Stomach smooth muscle (tissue), 2 donors: ENCODE measurements around the gene LMOD2.

ENCODE experiments used
- H3K27ac ChIP-seq: one replicate; pipeline ENCODE4 v1.7.0; 2013; ENCODE audit warnings: mild to moderate bottlenecking, low read length, inconsistent platforms
- H3K27me3 ChIP-seq, 2 donors: one replicate each; pipeline ENCODE4 v1.7.0; 2013; ENCODE audit warnings: low read length in 2 of 2; ENCODE audit not compliant: insufficient read depth in 2 of 2, control insufficient read depth in 1 of 2
- H3K36me3 ChIP-seq, 2 donors: one replicate each; pipeline ENCODE4 v1.7.0; 2013; ENCODE audit warnings: low read length in 2 of 2; ENCODE audit not compliant: control insufficient read depth in 2 of 2, insufficient read depth in 2 of 2
- H3K4me1 ChIP-seq: one replicate; pipeline ENCODE4 v1.7.0; 2013; ENCODE audit warnings: low read length; ENCODE audit not compliant: control insufficient read depth, insufficient read depth
- H3K4me3 ChIP-seq, 2 donors: one replicate each; pipeline ENCODE4 v1.7.0; 2013; ENCODE audit warnings: low read length in 2 of 2
- H3K9ac ChIP-seq, 2 donors: one replicate each; pipeline ENCODE4 v1.7.0; 2013; ENCODE audit warnings: low read length in 2 of 2, mild to moderate bottlenecking in 1 of 2
- H3K9me3 ChIP-seq, 2 donors: one replicate each; pipeline ENCODE4 v1.7.0; 2013; ENCODE audit warnings: low read length in 2 of 2; ENCODE audit not compliant: control insufficient read depth in 2 of 2
- donor health status: healthy.
- donor health status: Pancreatic carcinoma.

The LMOD2 gene

GRCh38 chr7:123657304-123657685 is 1.6 kb downstream of the LMOD2 start:
- Histone ChIP-seq H3K36me3 (no peaks in the 10 kb centered on the region), H3K27ac (no peak overlapping the region), H3K9ac (no peak overlapping the region), H3K4me1 (no peaks in the 10 kb centered on the region), H3K4me3 (no peak overlapping the region), H3K27me3 (peaks cover 0 to 8% of the 10 kb centered on the region in 2 donors), H3K9me3 (no peaks in the 10 kb centered on the region)

- H3K4me3 ChIP-seq = no peak overlapping the region
- no peak overlapping the region for H3K27ac ChIP-seq
These were observed 2.4 kb downstream of the LMOD2 start for GRCh38 chr7:123658023-123658422.

GRCh38 chr7:123660514-123661354 is 5.1 kb downstream of the LMOD2 start:
- peaks cover 0 to 8% of the 10 kb centered on the region in 2 donors for H3K27me3 ChIP-seq
- no peak overlapping the region for H3K9ac ChIP-seq
- no peaks in the 10 kb centered on the region for H3K4me1 ChIP-seq
- no peaks in the 10 kb centered on the region for H3K36me3 ChIP-seq
- H3K27ac ChIP-seq = no peak overlapping the region
- no peak overlapping the region for H3K4me3 ChIP-seq
- H3K9me3 ChIP-seq = no peaks in the 10 kb centered on the region

More at GRCh38 chr7:123658023-123658422, 2.4 kb downstream of the LMOD2 start:
- H3K27me3 ChIP-seq = peaks cover 0 to 8% of the 10 kb centered on the region in 2 donors
- no peaks in the 10 kb centered on the region for H3K36me3 ChIP-seq
- no peaks in the 10 kb centered on the region for H3K9me3 ChIP-seq
- H3K9ac ChIP-seq = no peak overlapping the region
- H3K4me1 ChIP-seq = no peaks in the 10 kb centered on the region

- Histone ChIP-seq H3K9ac (no peak overlapping the region), H3K4me3 (no peak overlapping the region), H3K27ac (no peak overlapping the region), H3K27me3 (peaks cover 0 to 8% of the 10 kb centered on the region in 2 donors), H3K36me3 (no peaks in the 10 kb centered on the region), H3K9me3 (no peaks in the 10 kb centered on the region), H3K4me1 (no peaks in the 10 kb centered on the region)
These were observed 6.1 kb downstream of the LMOD2 start for GRCh38 chr7:123661765-123662164.

GRCh38 chr7:123662293-123662692 is 6.6 kb downstream of the LMOD2 start:
- Histone ChIP-seq H3K9me3 (no peaks in the 10 kb centered on the region), H3K4me1 (no peaks in the 10 kb centered on the region), H3K36me3 (no peaks in the 10 kb centered on the region), H3K27me3 (peaks cover 0 to 8% of the 10 kb centered on the region in 2 donors), H3K9ac (no peak overlapping the region), H3K4me3 (no peak overlapping the region), H3K27ac (no peak overlapping the region)

GRCh38 chr7:123662755-123663154 is 7.1 kb downstream of the LMOD2 start:
- Histone ChIP-seq H3K9ac (no peak overlapping the region), H3K4me1 (no peaks in the 10 kb centered on the region), H3K4me3 (no peak overlapping the region), H3K36me3 (no peaks in the 10 kb centered on the region), H3K27ac (no peak overlapping the region), H3K27me3 (peaks cover 0 to 8% of the 10 kb centered on the region in 2 donors), H3K9me3 (no peaks in the 10 kb centered on the region)

GRCh38 chr7:123663200-123663599 is 7.5 kb downstream of the LMOD2 start:
- Histone ChIP-seq H3K4me1 (no peaks in the 10 kb centered on the region), H3K36me3 (no peaks in the 10 kb centered on the region), H3K9ac (no peak overlapping the region), H3K27ac (no peak overlapping the region), H3K4me3 (no peak overlapping the region), H3K9me3 (no peaks in the 10 kb centered on the region), H3K27me3 (peaks cover 0 to 8% of the 10 kb centered on the region in 2 donors)

- Histone ChIP-seq H3K9ac (no peak overlapping the region), H3K9me3 (no peaks in the 10 kb centered on the region), H3K36me3 (no peaks in the 10 kb centered on the region), H3K27me3 (peaks cover 0 to 5% of the 10 kb centered on the region in 2 donors), H3K4me3 (no peak overlapping the region), H3K4me1 (no peaks in the 10 kb centered on the region), H3K27ac (no peak overlapping the region)
These were observed 9.5 kb downstream of the LMOD2 start for GRCh38 chr7:123665157-123665556.

- H3K9me3 ChIP-seq = no peaks in the 10 kb centered on the region
- H3K36me3 ChIP-seq = no peaks in the 10 kb centered on the region
- no peak overlapping the region for H3K4me3 ChIP-seq
- H3K27ac ChIP-seq = no peak overlapping the region
- H3K27me3 ChIP-seq = peaks cover 0 to 5% of the 10 kb centered on the region in 2 donors
- no peaks in the 10 kb centered on the region for H3K4me1 ChIP-seq
- H3K9ac ChIP-seq = no peak overlapping the region
These were observed 10.2 kb downstream of the LMOD2 start for GRCh38 chr7:123665896-123666295.

- H3K9me3 ChIP-seq = no peaks in the 10 kb centered on the region
- no peak overlapping the region for H3K4me3 ChIP-seq
- no peak overlapping the region for H3K9ac ChIP-seq
- no peak overlapping the region for H3K27ac ChIP-seq
- no peaks in the 10 kb centered on the region for H3K36me3 ChIP-seq
- no peaks in the 10 kb centered on the region for H3K4me1 ChIP-seq
- H3K27me3 ChIP-seq = peaks cover 0 to 3% of the 10 kb centered on the region in 2 donors
These were observed 10.8 kb downstream of the LMOD2 start for GRCh38 chr7:123666492-123666891.

GRCh38 chr7:123669485-123669884 is 13.8 kb downstream of the LMOD2 start:
- Histone ChIP-seq H3K9ac (no peak overlapping the region), H3K4me1 (no peaks in the 10 kb centered on the region), H3K27me3 (no peaks in the 10 kb centered on the region), H3K27ac (no peak overlapping the region), H3K4me3 (no peak overlapping the region), H3K9me3 (no peaks in the 10 kb centered on the region), H3K36me3 (no peaks in the 10 kb centered on the region)
